Left lung (tissue), 10 donors: Measurements from ENCODE around the gene TGM6. TPM values are rescaled to one million over a fixed set of nuclear protein-coding genes. Genes with fewer than 3 reads are reported as not detected.

Experiments used
- ATAC-seq: fragments of 200-7000 bp; cut with Tn5 transposase; one replicate; pipeline ENCODE4 v1.9.1; 2020; ENCODE audit warnings: moderate library complexity
- DNase-seq, 4 donors: peaks; one replicate each; pipeline ENCODE4 v3.0.0-alpha.2; 2013 to 2020
- H3K27ac ChIP-seq, 2 donors: fragments of 200-600 bp; sonication (generic) in 1 of 2; one replicate each; pipeline versions ENCODE4 v1.5.0 to v1.8.0; 2020 to 2021
- H3K27me3 ChIP-seq, 2 donors: fragments of 200-600 bp; sonication (generic) in 1 of 2; one replicate each; pipeline versions ENCODE4 v1.5.0 to v1.8.0; 2020 to 2021
- H3K36me3 ChIP-seq, 2 donors: fragments of 200-600 bp; sonication (generic) in 1 of 2; one replicate each; pipeline versions ENCODE4 v1.5.0 to v1.8.0; 2020 to 2021
- H3K4me1 ChIP-seq, 2 donors: fragments of 200-600 bp; one replicate each; pipeline ENCODE4 v1.8.0; 2021
- H3K4me3 ChIP-seq, 2 donors: fragments of 200-600 bp; sonication (generic) in 1 of 2; one replicate each; pipeline versions ENCODE4 v1.5.0 to v1.8.0; 2020 to 2021; ENCODE audit warnings: mild to moderate bottlenecking in 1 of 2
- H3K9me3 ChIP-seq, 2 donors: fragments of 200-600 bp; sonication (generic) in 1 of 2; one replicate each; pipeline versions ENCODE4 v1.5.0 to v1.8.0; 2020 to 2021
- intact Hi-C, 2 donors: fragments of 100-400 bp; cut with DNase I; formaldehyde crosslinking; loops; one replicate each; pipeline versions ENCODE4 v1.11.2 to v1.14.2; 2022
- polyA plus RNA-seq, 6 donors: library from polyadenylated mRNA; unstranded; fragments of 120-200 nt; gene quantifications; one replicate each; pipeline ENCODE4 v1.2.1, GENCODE V29; 2013; ENCODE audit not compliant: insufficient read length in 6 of 6
- total RNA-seq, 2 donors: library from RNA; stranded (reverse); fragmentation: NEBNext Ultra II Directional; extraction: Animal tissue kit (Norgen Biotek cat#: 25700); gene quantifications; one replicate each; pipeline ENCODE4 v1.2.1, GENCODE V29; 2021
- TF ChIP-seq, protein P1 (sequence below), 2 donors: fragments of 200-600 bp; sonication (generic) in 1 of 2; IDR thresholded peaks; one replicate each; pipeline versions ENCODE4 v1.5.0 to v1.8.0; 2021; ENCODE audit warnings: antibody characterized with exemption in 2 of 2
- donor health status: DM: no; HTN: yes; CAD: no.
- donor health status: DM: no; HTN: no; CAD: no.

TGM6 gene
- total and polyA plus RNA-seq, 8 donors: not detected

- TF ChIP-seq, protein P1, sequence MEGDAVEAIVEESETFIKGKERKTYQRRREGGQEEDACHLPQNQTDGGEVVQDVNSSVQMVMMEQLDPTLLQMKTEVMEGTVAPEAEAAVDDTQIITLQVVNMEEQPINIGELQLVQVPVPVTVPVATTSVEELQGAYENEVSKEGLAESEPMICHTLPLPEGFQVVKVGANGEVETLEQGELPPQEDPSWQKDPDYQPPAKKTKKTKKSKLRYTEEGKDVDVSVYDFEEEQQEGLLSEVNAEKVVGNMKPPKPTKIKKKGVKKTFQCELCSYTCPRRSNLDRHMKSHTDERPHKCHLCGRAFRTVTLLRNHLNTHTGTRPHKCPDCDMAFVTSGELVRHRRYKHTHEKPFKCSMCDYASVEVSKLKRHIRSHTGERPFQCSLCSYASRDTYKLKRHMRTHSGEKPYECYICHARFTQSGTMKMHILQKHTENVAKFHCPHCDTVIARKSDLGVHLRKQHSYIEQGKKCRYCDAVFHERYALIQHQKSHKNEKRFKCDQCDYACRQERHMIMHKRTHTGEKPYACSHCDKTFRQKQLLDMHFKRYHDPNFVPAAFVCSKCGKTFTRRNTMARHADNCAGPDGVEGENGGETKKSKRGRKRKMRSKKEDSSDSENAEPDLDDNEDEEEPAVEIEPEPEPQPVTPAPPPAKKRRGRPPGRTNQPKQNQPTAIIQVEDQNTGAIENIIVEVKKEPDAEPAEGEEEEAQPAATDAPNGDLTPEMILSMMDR (IDR thresholded peaks at IDR 0.05): no peak
- H3K4me1 ChIP-seq: no peaks in the 10 kb centered on the region
- intact Hi-C loops: no loop called here
- H3K27ac ChIP-seq: peak overlapping the region in 1 of 2 donors; percentile 13
- H3K4me3 ChIP-seq: no peak overlapping the region
- no peaks in the 10 kb centered on the region for H3K27me3 ChIP-seq
- peaks cover 0 to 7% of the 10 kb centered on the region in 2 donors for H3K9me3 ChIP-seq
- DNase-seq (no peak), ATAC-seq (no peak)
- peaks cover 0 to 18% of the 10 kb centered on the region in 2 donors for H3K36me3 ChIP-seq
These were observed 96.3 kb downstream of the TGM6 start for GRCh38 chr20:2476742-2477615.

- H3K36me3 ChIP-seq: peaks cover 0 to 43% of the 10 kb centered on the region in 2 donors
- H3K4me3 ChIP-seq: no peak overlapping the region
- TF ChIP-seq, protein P1 (IDR thresholded peaks at IDR 0.05): no peak
- no peak overlapping the region for H3K27ac ChIP-seq
- H3K4me1 ChIP-seq: no peaks in the 10 kb centered on the region
- H3K9me3 ChIP-seq: peaks cover 0 to 7% of the 10 kb centered on the region in 2 donors
- intact Hi-C loops: no loop called here
- ATAC-seq (no peak), DNase-seq (no peak)
- no peaks in the 10 kb centered on the region for H3K27me3 ChIP-seq
These were observed 99.7 kb downstream of the TGM6 start for GRCh38 chr20:2480381-2480780.

Other genes with a start within 250 kb of the TGM6 start
- gene TGM3, start 84.9 kb upstream of the TGM6 start, total RNA-seq: under 1 TPM in 1 of 2 donors, not detected in 1; 0.37 TPM
- under 1 TPM in 4 of 6 donors, not detected in 2; 0.20 to 0.34 (median 0.23) TPM for gene TGM3, start 84.9 kb upstream of the TGM6 start, polyA plus RNA-seq
- 100 to 1,000 TPM in 1 of 2 donors, 10 to 100 TPM in 1; 86.0 to 132 TPM for gene SNRPB, start 89.9 kb downstream of the TGM6 start, total RNA-seq
- gene SNRPB, start 89.9 kb downstream of the TGM6 start, polyA plus RNA-seq: 100 to 1,000 TPM; 106 to 131 (median 124) TPM
- gene ZNF343, start 128.0 kb downstream of the TGM6 start, total RNA-seq: 1 to 10 TPM; 8.4 to 8.6 TPM
- 10 to 100 TPM; 14.5 to 19.3 (median 15.2) TPM for gene ZNF343, start 128.0 kb downstream of the TGM6 start, polyA plus RNA-seq
- gene TMC2, start 155.7 kb downstream of the TGM6 start, total RNA-seq: under 1 TPM in 1 of 2 donors, not detected in 1; 0.24 TPM
- gene TMC2, start 155.7 kb downstream of the TGM6 start, polyA plus RNA-seq: under 1 TPM; 0.10 to 0.37 (median 0.18) TPM